Measurements from ENCODE around the gene ING2.

The ING2 gene

DNA sequence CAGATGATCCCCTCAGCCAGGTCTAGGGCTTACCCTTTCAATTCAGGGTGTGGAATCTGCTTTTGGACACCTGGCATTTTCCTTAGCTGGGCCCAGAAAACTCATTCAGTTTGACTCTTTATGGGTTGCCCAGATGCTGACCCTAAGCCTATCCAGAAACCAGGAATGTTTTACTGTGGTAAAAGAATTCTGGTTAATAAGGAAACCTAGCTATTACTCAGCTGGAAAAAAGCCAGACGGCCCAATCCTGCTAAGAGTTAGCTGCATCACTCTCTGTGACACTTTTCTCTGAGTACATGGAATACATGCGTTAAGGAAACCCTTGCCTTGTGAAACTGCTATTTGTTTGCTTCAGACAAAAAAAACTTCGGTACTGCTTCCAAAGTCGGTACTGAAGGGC, 28.0 kb downstream of the ING2 start:
- Histone ChIP-seq H3K9ac (ENCODE audit: low read length) (no peak overlapping the region), H3K27me3 (replicated peaks; ENCODE audit: insufficient read depth, low read length) (no peaks in the 10 kb centered on the region), H3K36me3 (replicated peaks; ENCODE audit: insufficient read depth, low read length) (no peaks in the 10 kb centered on the region), H3K4me3 (ENCODE audit: low read length) (no peak overlapping the region), H3K79me2 (ENCODE audit: low read length) (no peaks in the 10 kb centered on the region), H3K4me1 (ENCODE audit: low read length) (no peaks in the 10 kb centered on the region), H3K4me2 (ENCODE audit: low read depth, low read length) (no peak overlapping the region), H3K27ac (ENCODE audit: low read length) (no peak overlapping the region), H3K9me2 (replicated peaks; ENCODE audit: insufficient read depth, low read length) (no peaks in the 10 kb centered on the region), H2AFZ (ENCODE audit: low read length) (no peak overlapping the region), H4K20me1 (ENCODE audit: insufficient read depth, low read length) (no peaks in the 10 kb centered on the region), H3F3A (ENCODE audit: insufficient read depth, low read length) (no peaks in the 10 kb centered on the region), H3K9me3 (replicated peaks; ENCODE audit: insufficient read depth, low read length) (no peaks in the 10 kb centered on the region)
- no peak for TF ChIP-seq EZH2 (optimal IDR thresholded peaks at IDR 0.05; ENCODE audit: low read depth, low read length)
- TF ChIP-seq, protein P1, sequence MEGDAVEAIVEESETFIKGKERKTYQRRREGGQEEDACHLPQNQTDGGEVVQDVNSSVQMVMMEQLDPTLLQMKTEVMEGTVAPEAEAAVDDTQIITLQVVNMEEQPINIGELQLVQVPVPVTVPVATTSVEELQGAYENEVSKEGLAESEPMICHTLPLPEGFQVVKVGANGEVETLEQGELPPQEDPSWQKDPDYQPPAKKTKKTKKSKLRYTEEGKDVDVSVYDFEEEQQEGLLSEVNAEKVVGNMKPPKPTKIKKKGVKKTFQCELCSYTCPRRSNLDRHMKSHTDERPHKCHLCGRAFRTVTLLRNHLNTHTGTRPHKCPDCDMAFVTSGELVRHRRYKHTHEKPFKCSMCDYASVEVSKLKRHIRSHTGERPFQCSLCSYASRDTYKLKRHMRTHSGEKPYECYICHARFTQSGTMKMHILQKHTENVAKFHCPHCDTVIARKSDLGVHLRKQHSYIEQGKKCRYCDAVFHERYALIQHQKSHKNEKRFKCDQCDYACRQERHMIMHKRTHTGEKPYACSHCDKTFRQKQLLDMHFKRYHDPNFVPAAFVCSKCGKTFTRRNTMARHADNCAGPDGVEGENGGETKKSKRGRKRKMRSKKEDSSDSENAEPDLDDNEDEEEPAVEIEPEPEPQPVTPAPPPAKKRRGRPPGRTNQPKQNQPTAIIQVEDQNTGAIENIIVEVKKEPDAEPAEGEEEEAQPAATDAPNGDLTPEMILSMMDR (IDR thresholded peaks at IDR 0.05; ENCODE audit: low read length), result no peak
- no peak for TF ChIP-seq EZH2phosphoT487 (IDR thresholded peaks at IDR 0.05; ENCODE audit: low read length)
- no peak for DNase-seq

DNA sequence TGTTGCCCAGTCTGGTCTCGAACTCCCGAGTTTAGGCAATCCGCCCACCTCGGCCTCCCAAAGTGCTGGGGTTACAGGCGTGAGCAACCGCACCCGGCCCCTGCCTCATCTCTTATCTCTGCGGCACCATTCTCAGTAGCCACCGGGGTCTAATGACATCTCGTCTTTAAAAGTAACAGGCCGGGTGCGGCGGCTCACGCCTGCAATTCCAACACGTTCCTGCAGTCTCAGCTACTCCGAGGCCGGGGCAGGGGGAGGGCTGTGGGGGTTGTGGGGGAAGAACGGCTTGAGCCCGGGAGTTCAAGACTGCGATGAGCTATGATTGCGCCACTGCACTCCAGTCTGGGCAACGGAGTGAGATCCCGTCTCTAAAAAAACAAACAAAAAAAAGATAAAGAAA, 28.8 kb downstream of the ING2 start:
- Histone ChIP-seq H3F3A (ENCODE audit: insufficient read depth, low read length) (no peaks in the 10 kb centered on the region), H3K9ac (ENCODE audit: low read length) (no peak overlapping the region), H3K4me2 (ENCODE audit: low read depth, low read length) (no peak overlapping the region), H3K27me3 (replicated peaks; ENCODE audit: insufficient read depth, low read length) (no peaks in the 10 kb centered on the region), H3K9me3 (replicated peaks; ENCODE audit: insufficient read depth, low read length) (no peaks in the 10 kb centered on the region), H3K9me2 (replicated peaks; ENCODE audit: insufficient read depth, low read length) (no peaks in the 10 kb centered on the region), H3K4me1 (ENCODE audit: low read length) (no peaks in the 10 kb centered on the region), H2AFZ (ENCODE audit: low read length) (no peak overlapping the region), H3K27ac (ENCODE audit: low read length) (no peak overlapping the region), H3K4me3 (ENCODE audit: low read length) (no peak overlapping the region), H3K36me3 (replicated peaks; ENCODE audit: insufficient read depth, low read length) (no peaks in the 10 kb centered on the region), H3K79me2 (ENCODE audit: low read length) (no peaks in the 10 kb centered on the region), H4K20me1 (ENCODE audit: insufficient read depth, low read length) (no peaks in the 10 kb centered on the region)
- no peak for TF ChIP-seq EZH2phosphoT487 (IDR thresholded peaks at IDR 0.05; ENCODE audit: low read length)
- DNase-seq, result no peak

DNA sequence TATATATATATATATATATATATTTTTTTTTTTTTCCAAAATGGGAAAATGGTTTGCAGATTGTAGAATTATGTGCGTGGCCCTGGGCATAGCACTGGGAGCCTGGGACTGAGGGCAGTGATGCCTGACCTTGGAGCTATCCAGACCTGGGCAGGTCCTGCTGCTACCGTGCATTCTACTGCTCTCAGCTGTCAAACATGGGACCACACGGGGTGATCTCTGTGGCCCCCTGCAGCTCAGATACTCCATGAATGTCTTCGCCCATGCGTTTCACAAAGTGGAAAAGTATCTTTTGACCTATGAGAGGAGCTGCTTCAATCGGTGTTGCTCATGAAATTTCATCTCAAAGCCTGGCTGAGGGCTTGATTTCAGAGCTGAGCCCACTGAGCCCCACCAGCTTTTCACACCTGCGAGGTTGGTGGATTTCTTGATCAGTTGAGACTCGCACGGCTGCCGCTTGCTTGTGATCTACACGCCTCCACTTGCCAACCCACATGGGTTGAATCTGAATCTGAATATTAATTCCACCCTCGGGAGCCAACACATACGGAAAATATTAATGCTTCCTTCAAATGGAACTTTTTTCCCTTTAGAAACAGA, 35.7 kb downstream of the ING2 start:
- H3K4me2 ChIP-seq (ENCODE audit: low read depth, low read length), result no peak overlapping the region
- no peaks in the 10 kb centered on the region for H3K4me1 ChIP-seq (ENCODE audit: low read length)
- no peaks in the 10 kb centered on the region for H3K79me2 ChIP-seq (ENCODE audit: low read length)
- no peaks in the 10 kb centered on the region for H3K36me3 ChIP-seq (replicated peaks; ENCODE audit: insufficient read depth, low read length)
- TF ChIP-seq EZH2 (optimal IDR thresholded peaks at IDR 0.05; ENCODE audit: low read depth, low read length) (no peak), EZH2phosphoT487 (IDR thresholded peaks at IDR 0.05; ENCODE audit: low read length) (no peak)
- TF ChIP-seq, protein P1 (IDR thresholded peaks at IDR 0.05; ENCODE audit: low read length), result no peak
- H3K4me3 ChIP-seq (ENCODE audit: low read length), result no peak overlapping the region
- no peaks in the 10 kb centered on the region for H3F3A ChIP-seq (ENCODE audit: insufficient read depth, low read length)
- no peak for DNase-seq
- no peak overlapping the region for H2AFZ ChIP-seq (ENCODE audit: low read length)
- no peaks in the 10 kb centered on the region for H3K9me2 ChIP-seq (replicated peaks; ENCODE audit: insufficient read depth, low read length)
- H3K9ac ChIP-seq (ENCODE audit: low read length), result no peak overlapping the region
- no peaks in the 10 kb centered on the region for H4K20me1 ChIP-seq (ENCODE audit: insufficient read depth, low read length)
- no peaks in the 10 kb centered on the region for H3K27me3 ChIP-seq (replicated peaks; ENCODE audit: insufficient read depth, low read length)
- H3K9me3 ChIP-seq (replicated peaks; ENCODE audit: insufficient read depth, low read length), result no peaks in the 10 kb centered on the region
- no peak overlapping the region for H3K27ac ChIP-seq (ENCODE audit: low read length)

DNA sequence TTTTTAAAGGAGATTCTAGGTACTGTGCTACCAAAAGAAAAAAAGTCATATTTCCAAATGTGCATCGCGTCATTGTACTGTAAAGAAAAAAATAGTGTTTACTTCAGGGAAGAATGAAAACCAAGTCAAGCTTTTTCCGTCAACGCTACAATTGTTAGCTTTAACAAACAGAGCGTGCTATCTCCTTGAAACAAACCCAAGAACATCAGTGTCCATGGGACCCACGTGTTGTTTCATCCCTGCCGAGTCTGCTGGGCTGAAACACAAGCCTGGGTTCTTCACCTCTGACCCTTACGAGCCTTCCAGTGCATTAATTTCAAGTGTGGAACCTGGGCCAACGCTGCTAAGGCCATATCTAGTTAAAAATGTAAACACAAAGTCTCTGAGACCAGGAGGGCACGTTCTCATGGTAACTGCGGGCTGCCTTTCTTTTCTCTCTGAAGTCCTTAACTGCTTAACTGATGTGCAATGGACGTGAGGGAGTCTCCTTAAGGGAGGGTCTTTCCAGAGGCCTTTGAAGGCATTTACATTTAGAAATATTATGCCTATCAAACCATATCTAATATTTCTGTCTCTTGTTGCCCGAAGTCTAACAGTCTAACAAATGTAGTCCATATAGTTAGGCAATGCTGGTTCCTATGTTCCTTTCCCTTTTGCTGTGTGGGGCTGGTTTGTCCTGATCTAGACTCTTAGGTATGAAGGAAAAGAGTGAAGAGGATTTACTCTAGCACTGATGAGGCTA, 36.3 kb downstream of the ING2 start:
- Histone ChIP-seq H3K9ac (ENCODE audit: low read length) (no peak overlapping the region), H3K4me3 (ENCODE audit: low read length) (no peak overlapping the region), H3F3A (ENCODE audit: insufficient read depth, low read length) (no peaks in the 10 kb centered on the region), H4K20me1 (ENCODE audit: insufficient read depth, low read length) (no peaks in the 10 kb centered on the region), H3K9me2 (replicated peaks; ENCODE audit: insufficient read depth, low read length) (no peaks in the 10 kb centered on the region), H3K9me3 (replicated peaks; ENCODE audit: insufficient read depth, low read length) (no peaks in the 10 kb centered on the region), H2AFZ (ENCODE audit: low read length) (no peak overlapping the region), H3K4me1 (ENCODE audit: low read length) (no peaks in the 10 kb centered on the region), H3K27ac (ENCODE audit: low read length) (no peak overlapping the region), H3K27me3 (replicated peaks; ENCODE audit: insufficient read depth, low read length) (no peaks in the 10 kb centered on the region), H3K79me2 (ENCODE audit: low read length) (no peaks in the 10 kb centered on the region), H3K36me3 (replicated peaks; ENCODE audit: insufficient read depth, low read length) (no peaks in the 10 kb centered on the region), H3K4me2 (ENCODE audit: low read depth, low read length) (no peak overlapping the region)
- TF ChIP-seq EZH2 (optimal IDR thresholded peaks at IDR 0.05; ENCODE audit: low read depth, low read length) (no peak), EZH2phosphoT487 (IDR thresholded peaks at IDR 0.05; ENCODE audit: low read length) (no peak)
- TF ChIP-seq, protein P1 (IDR thresholded peaks at IDR 0.05; ENCODE audit: low read length), result no peak
- DNase-seq, result no peak
